ENCODE measurements around the gene ACVR1B. TPM values are rescaled to one million over a fixed set of nuclear protein-coding genes. Genes with fewer than 3 reads are reported as not detected.

ACVR1B gene
- total and polyA plus RNA-seq, 9 of the 15 experiments (the other 6 are each of a cell fraction or from before 2014, with no cell fraction given) = 0.97 to 15.1 (median 6.8) TPM

GRCh38 chr12:52023182-52023975, 71.9 kb downstream of the ACVR1B start (continued):
- no peak for TF ChIP-seq MYBL2 (IDR thresholded peaks at IDR 0.05; ENCODE audit: low read depth)
- TF ChIP-seq MYBL2 (CRISPR knock-in tag; IDR thresholded peaks at IDR 0.05; ENCODE audit: borderline replicate concordance) = no peak
- TF ChIP-seq CBFA2T3 (IDR thresholded peaks at IDR 0.05) = no peak
- no peak for TF ChIP-seq ATF1 (CRISPR knock-in tag; IDR thresholded peaks at IDR 0.05)
- peak; percentile 46; the same call in 1 of the 2 replicates for TF ChIP-seq ATF1 (tag; IDR thresholded peaks at IDR 0.05)
- no peak for TF ChIP-seq EWSR1 (IDR thresholded peaks at IDR 0.05; ENCODE audit: borderline replicate concordance, low read depth, partially characterized antibody)
- TF ChIP-seq ZNF224 (CRISPR knock-in tag; IDR thresholded peaks at IDR 0.05) = no peak
- TF ChIP-seq STAG1 (CRISPR knock-in tag; IDR thresholded peaks at IDR 0.05; ENCODE audit: borderline replicate concordance) = peak; percentile 70; the same call in 1 of the 2 replicates
- TF ChIP-seq TSC22D4 (tag; IDR thresholded peaks at IDR 0.05) = no peak
- peak in 1 of 2 experiments; percentile 40 for TF ChIP-seq E2F6 (IDR thresholded peaks at IDR 0.05; ENCODE audit: borderline replicate concordance in 1 of 2, extremely low read depth in 1 of 2, insufficient read depth in 1 of 2, insufficient read length in 1 of 2, low read depth in 1 of 2, low read length in 1 of 2, poor library complexity in 1 of 2, severe bottlenecking in 1 of 2)
- no peak for TF ChIP-seq ARHGAP35 (IDR thresholded peaks at IDR 0.05; ENCODE audit: partially characterized antibody)
- TF ChIP-seq ZNF324 (CRISPR knock-in tag; IDR thresholded peaks at IDR 0.05) = no peak
- TF ChIP-seq TAF1 (IDR thresholded peaks at IDR 0.05; ENCODE audit: control insufficient read depth, extremely low read depth, insufficient read depth, low read length, severe bottlenecking) = no peak
- peak; percentile 29; the same call in 1 of the 2 replicates for TF ChIP-seq ZNF395 (CRISPR knock-in tag; IDR thresholded peaks at IDR 0.05)
- TF ChIP-seq KLF16 (IDR thresholded peaks at IDR 0.05) = no peak
- no peak for TF ChIP-seq HES1 (IDR thresholded peaks at IDR 0.05; ENCODE audit: low read depth)
- no peak for TF ChIP-seq GTF2E2 (tag; IDR thresholded peaks at IDR 0.05)
- no peak for TF ChIP-seq RBM39 (optimal IDR thresholded peaks at IDR 0.05; ENCODE audit: low read depth, low read length)
- TF ChIP-seq ZNF79 (CRISPR knock-in tag; IDR thresholded peaks at IDR 0.05; ENCODE audit: low read depth) = no peak
- TF ChIP-seq FOXP4 (CRISPR knock-in tag; IDR thresholded peaks at IDR 0.05; ENCODE audit: borderline replicate concordance) = no peak
- TF ChIP-seq KLF13 (tag; IDR thresholded peaks at IDR 0.05; ENCODE audit: borderline replicate concordance, low read depth) = peak; percentile 95
- TF ChIP-seq PHF8 (IDR thresholded peaks at IDR 0.05; ENCODE audit: borderline replicate concordance, low read length) = no peak
- no peak for TF ChIP-seq TAL1 (IDR thresholded peaks at IDR 0.05)
